ENCODE measurements around the gene POMC.
A peak's percentile ranks its signal among the peaks of the same experiment; 100 is the strongest.

The POMC gene

GRCh38 chr2:25204190-25204838, 35.9 kb upstream of the POMC start:
- no peak for TF ChIP-seq CTCF (IDR thresholded peaks at IDR 0.05; ENCODE audit: low read depth, low read length)
- DNase-seq (ENCODE audit: extremely low read depth, low read depth): no peak

GRCh38 chr2:25202275-25202674, 33.9 kb upstream of the POMC start:
- DNase-seq (ENCODE audit: extremely low read depth, low read depth): no peak
- no peak for TF ChIP-seq CTCF (IDR thresholded peaks at IDR 0.05; ENCODE audit: low read depth, low read length)

GRCh38 chr2:25201794-25202193, 33.4 kb upstream of the POMC start:
- no peak for TF ChIP-seq CTCF (IDR thresholded peaks at IDR 0.05; ENCODE audit: low read depth, low read length)
- DNase-seq (ENCODE audit: extremely low read depth, low read depth): no peak

GRCh38 chr2:25201265-25201664, 32.9 kb upstream of the POMC start:
- peak; percentile 8 for TF ChIP-seq CTCF (IDR thresholded peaks at IDR 0.05; ENCODE audit: low read depth, low read length)
- DNase-seq (ENCODE audit: extremely low read depth, low read depth): no peak

GRCh38 chr2:25198576-25198975, 30.2 kb upstream of the POMC start:
- DNase-seq (ENCODE audit: extremely low read depth, low read depth): no peak

GRCh38 chr2:25198209-25198525, 29.8 kb upstream of the POMC start:
- no peak for TF ChIP-seq CTCF (IDR thresholded peaks at IDR 0.05; ENCODE audit: low read depth, low read length)
- DNase-seq (ENCODE audit: extremely low read depth, low read depth): no peak

More at GRCh38 chr2:25198576-25198975, 30.2 kb upstream of the POMC start:
- no peak for TF ChIP-seq CTCF (IDR thresholded peaks at IDR 0.05; ENCODE audit: low read depth, low read length)

GRCh38 chr2:25197336-25198208, 29.2 kb upstream of the POMC start:
- no peak for DNase-seq (ENCODE audit: extremely low read depth, low read depth)

More at GRCh38 chr2:25197336-25198208, 29.2 kb upstream of the POMC start:
- no peak for TF ChIP-seq CTCF (IDR thresholded peaks at IDR 0.05; ENCODE audit: low read depth, low read length)
